ENCODE results near the gene CDADC1.

- TF ChIP-seq CTCF (IDR thresholded peaks at IDR 0.05) (no peak), POLR2A (IDR thresholded peaks at IDR 0.05) (no peak)
Measured at GRCh38 chr13:49302222-49302621, 54.5 kb downstream of the CDADC1 start.
